Naive thymus-derived CD8-positive, alpha-beta T cell (primary cell): ENCODE measurements around the gene STK32C. TPM values are rescaled to one million over a fixed set of nuclear protein-coding genes. Genes with fewer than 3 reads are reported as not detected.
"Not testable (repeated sequence)": the region's sequence is repeated elsewhere in the genome, so short reads cannot be mapped to it uniquely, and the experiment has no call there.

Source experiments
- ATAC-seq, 2 donors: fragments of 150-1000 bp; cut with Tn5 transposase in 1 of 2; sonication (Bioruptor Pico), chemical (Tn5 transposase) in 1 of 2; 1 replicate in 1 of 2; 2 replicates in 1 of 2; pipeline ENCODE4 v1.10.0; 2021; ENCODE audit warnings: mild to moderate bottlenecking in 2 of 2, moderate library complexity in 2 of 2
- POLR2A ChIA-PET: fragments of 350-600 bp; sonication (Branson Sonifier 250); formaldehyde crosslinking; loops from one replicate; lab custom pipeline; 2021; ENCODE audit warnings: antibody characterized with exemption; lab: Charles Lee
- DNase-seq, 10 donors: peaks; one replicate each; pipeline versions ENCODE4 v3.0.0 to v3.0.0-alpha.2; 2020 to 2022
- H3K27ac Mint-ChIP-seq, 10 donors: one replicate each; pipeline ENCODE4 v1.8.0; 2020 to 2022; ENCODE audit warnings: mild to moderate bottlenecking in 10 of 10, mixed read lengths in 10 of 10, moderate library complexity in 4 of 10, inconsistent platforms in 1 of 10
- H3K27me3 Mint-ChIP-seq, 5 donors: one replicate each; pipeline ENCODE4 v1.8.0; 2021 to 2022; ENCODE audit warnings: mixed read lengths in 5 of 5
- H3K36me3 Mint-ChIP-seq, 3 donors: one replicate each; pipeline ENCODE4 v1.8.0; 2020 to 2022; ENCODE audit warnings: mixed read lengths in 3 of 3, mild to moderate bottlenecking in 2 of 3, inconsistent platforms in 1 of 3
- H3K4me1 Mint-ChIP-seq, 4 donors: one replicate each; pipeline ENCODE4 v1.8.0; 2021 to 2022; ENCODE audit warnings: mixed read lengths in 4 of 4
- H3K4me3 Mint-ChIP-seq, 10 donors: one replicate each; pipeline ENCODE4 v1.8.0; 2020 to 2022; ENCODE audit warnings: mild to moderate bottlenecking in 10 of 10, mixed read lengths in 10 of 10, moderate library complexity in 6 of 10, inconsistent platforms in 1 of 10
- H3K9me3 Mint-ChIP-seq, 9 donors: one replicate each; pipeline ENCODE4 v1.8.0; 2020 to 2022; ENCODE audit warnings: mixed read lengths in 9 of 9, mild to moderate bottlenecking in 3 of 9, inconsistent platforms in 1 of 9, moderate library complexity in 1 of 9
- polyA plus RNA-seq, 3 donors: library from polyadenylated mRNA; unstranded; fragments of 300-500 nt; fragmentation: Illumina TruSeq; gene quantifications; one replicate each; pipeline ENCODE4 v1.2.3, GENCODE V29; 2021
- total RNA-seq, 8 experiments: library from RNA in 2 of 8; stranded (reverse) in 2 of 8; gene quantifications; one replicate each; pipeline ENCODE4 v1.2.3 and lab custom pipeline; 2021 to 2026

Gene STK32C
- total and polyA plus RNA-seq, 5 experiments from 2014 or later = 5.5 to 11.2 (median 6.6) TPM

DNA sequence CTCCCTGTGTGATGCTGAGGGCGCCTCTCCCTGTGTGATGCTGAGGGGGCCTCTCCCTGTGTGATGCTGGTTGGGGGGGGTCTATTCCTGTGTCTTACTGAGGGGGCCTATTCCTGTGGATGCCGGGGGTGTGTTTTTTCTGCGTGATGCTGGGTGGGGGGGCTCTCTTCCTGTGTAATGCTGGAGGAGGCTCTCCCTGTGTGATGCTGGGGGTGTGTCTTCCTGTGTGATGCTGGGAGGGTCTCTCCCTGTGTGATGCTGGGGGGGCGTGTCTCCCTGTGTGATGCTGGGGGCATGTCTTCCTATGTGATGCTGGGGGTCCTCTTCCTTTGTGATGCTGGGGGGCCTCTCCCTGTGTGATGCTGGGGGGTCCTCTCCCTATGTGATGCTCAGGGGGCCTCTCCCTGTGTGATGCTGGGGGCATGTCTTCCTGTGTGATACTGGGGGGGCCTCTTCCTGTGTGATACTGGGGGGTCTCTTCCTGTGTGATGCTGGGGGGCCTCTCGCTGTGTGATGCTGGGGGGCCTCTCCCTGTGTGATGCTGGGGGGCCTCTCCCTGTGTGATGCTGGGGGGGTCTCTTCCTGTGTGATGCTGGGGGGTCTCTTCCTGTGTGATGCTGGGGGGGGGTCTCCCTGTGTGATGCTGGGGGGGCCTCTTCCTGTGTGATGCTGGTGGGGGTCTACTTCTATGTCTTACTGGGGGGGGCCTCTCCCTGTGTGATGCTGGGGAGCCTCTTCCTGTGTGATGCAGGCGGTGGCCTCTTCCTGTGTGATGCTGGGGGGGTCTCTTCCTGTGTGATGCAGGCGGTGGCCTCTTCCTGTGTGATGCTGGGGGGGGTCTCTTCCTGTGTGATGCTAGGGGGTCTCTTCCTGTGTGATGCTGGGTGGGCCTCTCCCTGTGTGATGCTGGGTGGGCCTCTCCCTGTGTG is 148.2 kb downstream of the STK32C start:
- ATAC-seq (peak in 1 of 2 donors; percentile 50), DNase-seq (peak in 8 of 10 donors; percentile 23 to 87 (median 60))
- H3K27ac Mint-ChIP-seq = peak overlapping the region; percentile 29 to 100 (median 92)
- H3K36me3 Mint-ChIP-seq, POLR2A ChIA-PET, H3K27me3 Mint-ChIP-seq: not testable (repeated sequence)
- peak overlapping the region in 6 of 10 donors; percentile 47 to 77 (median 58) for H3K4me3 Mint-ChIP-seq
- peaks cover 0 to 30% (median 0%) of the 10 kb centered on the region in 9 donors for H3K9me3 Mint-ChIP-seq
- H3K4me1 Mint-ChIP-seq = peaks cover 13 to 36% (median 28%) of the 10 kb centered on the region in 4 donors

DNA sequence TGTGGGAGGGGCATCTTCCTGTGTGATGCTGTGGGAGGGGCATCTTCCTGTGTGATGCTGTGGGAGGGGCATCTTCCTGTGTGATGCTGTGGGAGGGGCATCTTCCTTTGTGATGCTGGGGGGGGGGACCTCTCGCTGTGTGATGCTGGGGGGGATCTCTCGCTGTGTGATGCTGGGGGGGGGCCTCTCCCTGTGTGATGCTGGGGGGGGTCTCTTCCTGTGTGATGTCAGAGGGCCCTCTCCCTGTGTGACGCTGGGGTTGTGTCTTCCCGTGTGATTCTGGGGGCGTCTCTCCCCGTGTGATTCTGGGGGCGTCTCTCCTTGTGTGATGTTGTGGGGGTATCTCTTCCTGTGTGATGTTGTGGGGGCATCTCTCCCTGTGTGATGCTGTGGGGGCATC is 148.9 kb downstream of the STK32C start:
- Mint-ChIP-seq H3K4me1 (peaks cover 13 to 32% (median 26%) of the 10 kb centered on the region in 4 donors), H3K36me3 (no peaks in the 10 kb centered on the region), H3K27me3 (no peaks in the 10 kb centered on the region), H3K4me3 (peak overlapping the region in 6 of 10 donors; percentile 47 to 77 (median 58)), H3K27ac (peak overlapping the region in 9 of 10 donors; percentile 43 to 100 (median 93)), H3K9me3 (peaks cover 0 to 30% (median 0%) of the 10 kb centered on the region in 9 donors)
- DNase-seq (peak in 6 of 10 donors; percentile 20 to 65 (median 43)), ATAC-seq (peak in 1 of 2 donors; percentile 15)
- POLR2A ChIA-PET = no interaction called here

DNA sequence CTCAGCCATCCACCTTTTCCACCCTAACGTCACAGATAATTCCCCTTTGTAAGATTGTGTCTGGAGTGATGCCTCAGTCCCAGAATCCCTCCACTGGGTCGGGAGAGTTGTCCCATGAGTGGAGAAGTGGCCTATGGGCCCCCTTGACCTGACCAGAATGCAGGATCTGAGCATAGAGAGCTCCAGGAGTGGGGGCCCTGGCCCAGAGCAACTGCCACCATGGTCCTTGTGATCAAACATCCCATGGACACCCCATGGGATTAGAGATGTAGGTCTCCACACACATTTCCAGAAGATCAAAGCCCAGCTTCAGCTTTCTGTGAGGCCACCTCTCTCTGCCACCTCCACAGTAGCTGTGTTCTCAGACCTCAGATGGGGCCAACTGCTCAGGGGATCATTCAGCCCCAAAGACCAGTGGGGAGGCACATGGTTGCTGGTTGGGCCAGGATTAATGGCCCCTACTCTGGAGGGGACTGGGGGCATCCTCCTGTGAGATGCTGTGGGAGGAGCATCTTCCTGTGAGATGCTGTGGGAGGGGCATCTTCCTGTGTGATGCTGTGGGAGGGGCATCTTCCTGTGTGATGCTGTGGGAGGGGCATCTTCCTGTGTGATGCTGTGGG is 149.5 kb downstream of the STK32C start:
- peak; percentile 16 to 40 for ATAC-seq
- Mint-ChIP-seq H3K4me1 (peaks cover 13 to 29% (median 22%) of the 10 kb centered on the region in 4 donors), H3K9me3 (peaks cover 0 to 30% (median 0%) of the 10 kb centered on the region in 9 donors), H3K27ac (peak overlapping the region; percentile 19 to 98 (median 87)), H3K4me3 (peak overlapping the region in 5 of 10 donors; percentile 23 to 43 (median 24)), H3K36me3 (no peaks in the 10 kb centered on the region), H3K27me3 (no peaks in the 10 kb centered on the region)
- POLR2A ChIA-PET = no interaction called here
- peak in 7 of 10 donors; percentile 20 to 67 (median 36) for DNase-seq

Other genes starting within 250 kb of the STK32C start
- gene JAKMIP3, start 242.0 kb downstream of the STK32C start, total RNA-seq = under 1 TPM; 0.16 TPM
- gene JAKMIP3, start 242.0 kb downstream of the STK32C start, polyA plus RNA-seq = under 1 TPM in 1 of 3 donors, not detected in 2; 0.07 TPM
- 1 to 10 TPM; 1.2 to 1.3 TPM for gene DPYSL4, start 121.0 kb downstream of the STK32C start, total RNA-seq
- gene DPYSL4, start 121.0 kb downstream of the STK32C start, polyA plus RNA-seq = 10 to 100 TPM in 1 of 3 donors, under 1 TPM in 1, not detected in 1; 0.31 to 11.2 TPM
- gene LRRC27, start 24.2 kb upstream of the STK32C start, total RNA-seq = 1 to 10 TPM; 6.9 to 7.9 TPM
- 1 to 10 TPM; 2.4 to 4.7 (median 4.4) TPM for gene LRRC27, start 24.2 kb upstream of the STK32C start, polyA plus RNA-seq
- gene PWWP2B, start 89.2 kb upstream of the STK32C start, total RNA-seq = 10 to 100 TPM in 1 of 2 experiments, 1 to 10 TPM in 1; 9.1 to 10.2 TPM
- gene PWWP2B, start 89.2 kb upstream of the STK32C start, polyA plus RNA-seq = 1 to 10 TPM; 1.2 to 2.9 (median 1.9) TPM
- gene INPP5A, start 229.8 kb upstream of the STK32C start, total RNA-seq = 10 to 100 TPM; 30.4 to 33.7 TPM
- 1 to 10 TPM in 2 of 3 donors, under 1 TPM in 1; 0.51 to 3.9 (median 1.1) TPM for gene INPP5A, start 229.8 kb upstream of the STK32C start, polyA plus RNA-seq